Stimulated activated CD8-positive, alpha-beta memory T cell treated with anti-CD3 and anti-CD28 coated beads, Interleukin-15, amount 100 ng/mL, for 48 hours (primary cell): ENCODE data around the gene PSMA6.
"Not testable (repeated sequence)": the region's sequence is repeated elsewhere in the genome, so short reads cannot be mapped to it uniquely, and the experiment has no call there.

Source experiments
- DNase-seq, 2 donors: peaks; one replicate each; pipeline ENCODE4 v3.0.0-alpha.2; 2020; ENCODE audit warnings: low read depth in 2 of 2

PSMA6 gene

DNA sequence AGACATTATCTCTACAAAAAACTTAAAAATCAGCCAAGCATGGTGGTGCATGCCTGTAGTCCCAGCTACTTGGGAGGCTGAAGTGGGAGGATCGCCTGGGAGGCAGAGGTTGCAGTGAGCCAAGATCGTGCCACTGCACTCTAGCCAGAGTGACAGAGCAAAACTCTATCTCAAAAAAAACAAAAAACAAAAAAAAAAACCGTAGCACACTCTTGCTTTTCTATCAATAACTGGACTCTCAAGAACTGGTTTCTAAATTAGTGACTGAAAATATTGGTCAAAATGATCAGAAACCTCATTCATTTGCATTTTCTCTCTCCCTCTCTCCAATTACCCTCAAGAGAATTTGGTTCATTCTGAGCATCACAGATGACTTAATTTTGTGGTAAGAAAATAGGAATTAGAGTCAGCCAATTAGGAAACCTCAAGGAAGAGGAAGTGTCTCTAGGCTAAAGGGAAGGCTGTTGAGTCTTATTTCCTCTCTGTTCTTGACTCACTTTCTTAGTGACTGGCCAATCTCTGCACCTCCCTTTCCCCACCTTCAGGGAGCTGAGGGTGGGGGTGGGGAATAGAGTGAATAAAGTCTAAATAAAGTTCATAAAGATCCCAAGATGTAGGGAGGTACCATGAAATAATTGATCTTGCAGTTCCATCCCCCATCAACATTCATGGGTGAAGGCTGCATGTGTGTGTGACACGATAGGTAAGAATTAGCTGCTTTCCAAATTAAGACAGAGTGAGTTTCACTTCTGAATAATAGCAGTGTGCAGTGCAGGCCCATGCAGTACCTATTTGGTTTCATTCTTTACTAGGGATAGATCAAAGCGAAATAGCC lies 6.8 kb upstream of the PSMA6 start:
- DNase-seq = no peak

DNA sequence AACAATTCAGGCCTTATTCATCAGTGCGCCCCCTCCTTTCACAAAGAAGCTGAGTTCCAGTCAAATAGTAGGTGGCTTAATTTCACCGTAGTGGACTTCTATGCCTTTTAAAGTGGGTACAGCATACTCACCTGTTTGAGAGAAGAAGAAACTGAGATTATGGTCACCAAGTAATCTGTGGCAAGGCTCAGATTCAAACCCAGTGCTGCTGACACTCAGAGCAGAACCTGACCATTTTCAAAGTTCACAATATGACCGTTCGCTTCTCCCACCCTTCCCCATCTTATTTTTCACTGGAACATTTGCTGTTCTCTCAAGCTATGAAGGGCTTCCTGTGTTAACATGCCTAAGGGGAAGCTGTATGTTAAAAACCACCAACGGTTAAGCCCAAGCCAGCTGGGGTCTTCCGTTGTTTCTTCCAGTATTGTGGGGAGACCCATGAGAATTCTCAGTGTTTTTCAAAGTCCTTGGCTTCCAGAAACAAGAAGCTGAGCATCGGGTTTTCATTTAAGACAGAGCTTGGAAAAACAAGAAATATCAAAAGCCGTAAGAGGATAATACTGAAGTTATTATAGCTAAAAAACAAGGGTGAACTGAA lies 6.1 kb upstream of the PSMA6 start:
- no peak for DNase-seq

DNA sequence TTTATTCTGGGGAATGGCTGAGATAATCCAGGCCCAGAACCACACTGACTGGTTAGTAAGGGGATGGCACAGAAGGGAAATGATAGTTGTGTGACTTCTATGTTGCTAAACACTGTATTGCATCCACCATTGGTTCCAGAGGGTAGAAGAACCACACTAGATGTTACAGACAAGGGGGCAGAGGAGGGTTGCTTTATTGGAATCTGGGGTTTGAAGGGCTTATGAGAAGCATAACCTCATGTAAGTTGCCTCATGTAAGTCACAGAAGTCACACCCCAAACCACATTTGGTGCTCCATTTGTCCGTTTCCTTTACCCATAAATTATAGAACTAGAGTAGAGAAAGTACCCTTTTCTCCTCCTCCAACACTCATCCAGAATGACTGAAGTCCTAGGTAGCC lies 5.5 kb upstream of the PSMA6 start:
- DNase-seq = no peak

DNA sequence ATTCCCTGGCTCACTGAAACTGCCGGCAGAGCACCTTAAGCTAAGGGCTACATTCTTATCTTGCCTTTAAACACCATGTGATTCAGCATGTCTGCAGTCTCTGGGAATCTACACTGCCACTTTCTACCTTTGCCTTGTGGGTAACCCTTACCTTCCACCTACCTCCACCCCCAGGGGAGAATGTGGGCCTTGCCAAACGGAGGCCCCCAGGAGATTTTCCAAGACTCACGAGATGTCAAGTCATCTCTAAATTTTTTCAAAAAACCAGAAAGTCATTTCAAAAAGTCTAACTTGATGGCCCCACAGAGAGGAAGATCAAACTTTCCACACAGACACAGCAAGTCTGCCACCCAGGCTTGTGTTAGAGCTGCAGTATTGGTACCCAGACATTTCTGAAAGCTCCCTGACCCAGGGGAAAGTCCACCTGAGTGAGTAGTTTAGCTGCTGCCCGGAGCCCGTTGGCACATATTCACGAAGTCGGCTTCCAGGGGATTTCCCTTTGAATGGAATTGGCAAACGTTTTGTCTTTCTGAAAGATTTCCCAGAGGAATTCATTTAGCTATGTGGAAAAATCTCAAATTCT lies 4.7 kb upstream of the PSMA6 start:
- DNase-seq = peak; percentile 43 to 46

DNA sequence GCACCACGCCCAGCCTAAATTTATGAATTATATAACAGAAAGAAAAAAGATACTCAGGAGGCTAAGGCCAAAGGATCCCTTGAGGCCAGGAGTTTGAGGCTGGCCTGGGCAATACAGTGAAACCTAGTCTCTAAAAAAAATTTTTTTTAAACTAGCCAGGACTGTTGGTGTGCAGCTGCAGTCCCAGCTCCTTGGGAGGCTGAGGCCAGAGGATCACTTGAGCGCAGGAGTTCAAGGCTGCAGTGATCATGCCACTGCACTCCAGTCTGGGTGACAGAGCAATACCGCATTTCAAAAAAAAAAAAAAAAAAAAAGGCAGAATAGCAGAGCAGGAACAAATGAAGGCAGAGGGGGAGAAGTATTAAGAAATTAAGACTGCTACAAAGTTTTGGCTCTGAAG lies 2.6 kb upstream of the PSMA6 start:
- no peak for DNase-seq

DNA sequence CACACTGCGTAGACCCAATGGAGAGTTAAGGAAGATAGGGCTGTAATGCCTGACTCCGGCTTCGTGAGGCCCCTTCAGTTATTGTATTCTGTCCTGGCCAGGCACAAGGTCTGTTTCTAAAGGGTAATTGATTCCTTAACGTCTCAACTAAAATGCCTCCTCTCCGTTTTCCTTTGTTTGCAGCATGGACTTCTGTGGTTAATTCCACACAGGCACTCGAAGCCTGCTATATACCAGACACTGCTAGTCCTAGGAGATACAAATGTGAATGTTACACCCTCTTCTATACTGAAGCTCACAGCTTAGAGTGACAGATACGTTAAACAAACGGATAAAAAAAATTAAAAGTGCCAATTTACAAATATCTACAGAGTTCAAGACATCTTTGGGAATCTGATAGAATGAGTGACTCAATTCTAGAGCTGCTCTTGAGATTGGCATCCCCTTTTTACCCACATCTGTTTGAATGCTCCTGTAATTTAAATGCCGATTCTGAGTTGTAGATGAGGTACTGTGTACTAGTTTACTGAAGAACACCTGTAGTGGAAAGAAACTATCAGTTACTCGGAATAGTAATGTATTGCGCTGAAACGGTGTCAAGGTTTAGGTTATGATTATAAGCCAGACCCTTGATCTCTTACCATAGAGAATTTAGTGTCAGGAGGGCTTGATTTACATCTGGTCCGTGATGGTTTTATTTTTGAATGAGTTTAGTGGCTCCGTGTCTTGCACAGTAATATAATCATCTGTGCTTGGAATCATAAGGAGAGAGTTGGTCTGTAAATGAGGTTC lies 784 bp downstream of the PSMA6 start:
- DNase-seq = no peak

DNA sequence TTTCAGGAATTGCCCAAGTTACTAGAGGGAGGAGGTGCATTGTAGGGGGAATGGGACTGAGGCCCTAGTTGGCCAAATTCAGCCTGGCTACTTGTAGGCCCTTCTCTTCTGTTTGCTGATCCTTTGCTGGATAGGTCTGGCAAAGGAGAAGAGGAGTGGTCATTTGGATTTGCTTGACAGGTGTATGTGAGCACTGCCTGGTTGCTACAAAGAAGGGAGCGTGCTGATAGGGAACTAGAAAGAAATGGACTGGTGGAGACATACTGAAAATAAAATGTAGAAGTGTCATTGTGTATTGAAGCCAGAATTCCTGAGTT lies 3.6 kb downstream of the PSMA6 start:
- no peak for DNase-seq

DNA sequence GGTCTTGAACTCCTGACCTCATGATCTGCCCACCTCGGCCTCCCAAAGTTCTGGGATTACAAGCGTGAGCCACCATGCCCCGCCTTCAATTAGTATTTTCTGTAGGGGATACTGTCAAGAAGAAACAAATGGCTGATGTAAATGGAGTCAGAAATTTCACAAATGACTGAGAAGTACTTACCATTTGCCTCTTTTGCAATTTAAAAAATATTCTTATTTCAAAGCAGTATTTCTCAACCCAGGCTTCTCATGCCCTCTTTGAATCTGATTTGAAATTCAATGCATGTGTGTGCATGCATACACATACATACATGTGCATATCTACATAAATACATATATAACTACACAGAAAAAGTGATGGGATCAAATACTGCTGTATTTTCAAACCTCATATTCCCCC lies 4.4 kb downstream of the PSMA6 start:
- no peak for DNase-seq

DNA sequence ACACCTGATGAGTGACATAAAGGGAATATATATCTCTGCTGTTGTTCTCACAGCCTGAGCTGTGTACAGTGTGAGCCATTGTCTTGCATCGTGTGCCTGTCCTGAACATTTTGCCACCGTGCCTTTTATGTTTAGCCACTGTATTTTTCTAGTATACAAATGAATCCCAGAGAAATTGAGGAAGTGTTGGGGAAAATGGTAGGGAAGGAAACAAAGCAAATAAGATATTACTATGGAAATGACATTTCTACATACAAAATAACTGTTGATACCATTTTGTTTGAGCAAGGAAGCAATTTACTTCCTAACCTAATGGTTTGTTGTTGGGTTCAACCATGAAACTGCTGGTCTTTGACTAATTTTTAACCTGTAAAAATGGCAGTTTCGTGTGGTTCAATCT lies 5.5 kb downstream of the PSMA6 start:
- no peak for DNase-seq

DNA sequence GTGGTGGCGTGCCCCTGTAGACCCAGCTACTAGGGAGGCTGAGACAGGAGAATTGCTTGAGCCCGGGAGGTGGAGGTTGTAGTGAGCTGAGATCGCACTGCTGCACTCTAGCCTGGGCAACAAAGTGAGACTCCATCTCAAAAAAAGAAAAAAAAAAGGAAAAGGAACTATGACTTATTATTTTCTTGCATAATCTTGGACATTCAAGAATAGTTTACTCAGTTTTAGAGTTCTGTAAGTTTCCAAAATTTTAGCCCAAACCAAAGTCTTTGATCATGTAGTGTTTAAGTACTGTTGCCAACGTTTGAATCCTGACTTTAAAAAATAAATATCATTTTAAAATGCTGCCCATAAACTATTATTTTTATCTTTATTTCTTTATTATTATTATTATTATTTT lies 6.2 kb downstream of the PSMA6 start:
- no peak for DNase-seq

DNA sequence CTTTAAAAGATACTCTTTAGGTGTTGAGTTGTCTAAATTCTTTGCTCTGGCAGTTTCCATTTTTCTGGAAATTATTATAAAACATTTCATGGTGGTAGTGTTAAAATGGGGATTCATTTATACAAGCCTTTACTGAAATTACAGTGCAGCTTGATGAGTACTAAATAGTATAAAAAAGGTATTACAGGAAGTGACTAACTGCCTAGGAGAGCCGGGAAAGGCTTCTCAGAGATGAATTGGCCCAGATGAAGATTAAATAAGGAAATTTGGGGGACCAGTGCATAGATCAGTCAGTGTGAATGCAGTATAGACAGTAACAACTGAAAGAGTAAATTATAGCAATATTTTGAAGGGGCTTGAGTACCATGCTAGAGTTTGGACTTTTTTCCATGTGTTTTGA lies 7.5 kb downstream of the PSMA6 start:
- no peak for DNase-seq

DNA sequence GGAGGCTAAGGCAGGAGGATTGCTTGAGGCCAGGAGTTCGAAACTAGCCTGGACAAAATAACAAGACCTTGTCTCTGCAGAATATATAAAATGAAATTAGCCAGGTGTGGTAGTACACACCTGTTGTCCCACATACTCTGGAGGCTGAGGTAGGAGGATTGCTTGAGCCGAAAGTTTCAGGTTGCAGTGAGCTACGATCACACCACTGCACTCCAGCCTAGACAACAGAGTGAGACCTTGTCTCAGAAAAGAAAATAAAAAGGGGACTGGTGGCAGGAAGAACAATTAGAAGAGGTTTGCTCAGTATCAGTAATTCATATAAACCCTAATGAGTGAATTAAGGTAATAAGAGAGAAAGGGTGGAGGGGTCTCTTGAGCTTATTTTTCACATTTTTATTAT lies 8.0 kb downstream of the PSMA6 start:
- no peak for DNase-seq

DNA sequence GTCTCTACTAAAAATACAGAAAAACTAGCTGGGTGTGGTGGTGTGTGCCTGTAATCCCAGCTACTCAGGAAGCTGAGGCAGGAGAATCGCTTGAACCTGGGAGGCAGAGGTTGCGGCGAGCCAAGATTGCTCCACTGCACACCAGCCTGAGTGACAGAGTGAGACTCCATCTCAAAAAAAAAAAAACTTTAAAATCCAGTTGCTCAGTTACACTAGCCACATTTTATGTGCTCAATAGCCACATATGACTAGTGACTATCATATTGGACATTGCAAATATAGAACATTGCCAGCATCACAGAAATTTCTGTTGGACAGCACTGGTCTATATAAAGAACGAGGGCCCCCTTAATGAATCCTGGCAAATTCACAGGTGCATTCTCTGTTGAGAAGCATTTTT lies 9.2 kb downstream of the PSMA6 start:
- DNase-seq = not testable (repeated sequence)

DNA sequence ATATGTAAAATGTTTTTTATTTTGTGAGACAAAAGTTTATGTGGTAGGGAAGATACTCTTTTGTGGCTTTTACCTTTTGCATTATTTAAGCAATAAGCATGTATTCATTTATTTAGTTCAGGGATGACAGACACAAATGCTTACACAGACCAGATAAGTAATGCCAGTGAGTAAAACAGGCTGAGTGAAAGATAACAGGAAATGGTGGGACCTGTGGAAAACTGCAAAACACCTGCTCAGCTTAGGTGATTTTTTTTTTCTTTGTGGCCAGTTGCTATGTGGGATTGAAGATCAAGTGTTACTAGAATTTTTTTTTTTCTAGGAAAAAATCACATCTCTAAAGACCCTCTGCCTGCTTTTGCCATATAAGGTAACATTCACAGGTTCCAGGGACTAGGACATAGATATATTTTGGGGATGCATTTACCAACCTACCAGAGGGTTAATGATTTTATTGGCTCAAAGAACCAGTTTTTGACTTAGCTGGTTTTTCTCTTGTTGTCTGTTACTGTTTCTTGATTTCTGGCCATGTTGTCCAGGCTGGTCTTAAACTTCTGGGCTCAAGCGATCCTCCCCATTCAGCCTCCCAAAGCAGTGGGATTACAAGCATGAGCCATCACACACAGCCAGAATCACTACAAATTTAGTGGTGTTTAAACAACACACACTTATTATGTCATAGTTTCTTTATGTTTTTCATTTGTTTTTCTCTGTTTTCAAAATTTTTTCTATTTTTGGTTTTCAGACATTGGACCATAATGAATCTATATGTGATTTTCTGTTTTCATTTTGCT lies 9.8 kb downstream of the PSMA6 start:
- no peak for DNase-seq

DNA sequence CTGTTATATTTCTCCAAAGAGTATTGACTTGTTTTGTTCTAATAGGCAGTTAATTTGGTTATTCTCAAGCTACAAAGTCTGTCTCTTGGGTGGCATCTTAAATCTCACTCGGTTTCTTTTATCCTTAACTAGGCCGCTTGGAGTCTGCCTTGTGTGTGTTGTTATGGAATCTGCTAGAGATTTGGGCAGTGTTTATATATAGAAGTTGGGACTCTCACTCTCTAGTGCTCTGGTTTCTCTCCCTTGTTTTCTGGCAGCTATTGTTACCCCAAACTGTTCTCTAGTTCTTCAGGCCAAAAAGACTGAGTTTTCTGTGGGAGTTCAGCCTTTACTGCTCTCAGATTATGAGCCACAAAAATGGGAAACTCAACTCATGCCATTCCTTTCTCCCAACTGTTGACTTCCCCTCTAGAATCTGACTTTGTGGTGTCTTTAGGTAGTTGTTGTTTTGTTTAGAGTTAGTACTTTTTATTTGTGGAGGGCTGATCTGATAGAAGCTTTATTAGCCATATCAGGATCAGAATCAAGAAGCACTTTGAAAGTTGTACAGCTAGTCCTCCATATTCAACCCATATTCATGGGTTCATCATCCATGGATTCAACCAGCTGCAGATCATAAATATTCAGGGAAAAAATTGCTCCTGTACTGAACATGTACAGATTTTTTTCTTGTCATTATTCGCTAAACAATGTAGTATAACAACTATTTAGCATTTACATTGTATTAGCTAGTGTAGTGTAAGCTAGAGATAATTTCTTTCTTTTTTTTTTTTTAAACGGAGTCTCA lies 11.2 kb downstream of the PSMA6 start:
- no peak for DNase-seq

DNA sequence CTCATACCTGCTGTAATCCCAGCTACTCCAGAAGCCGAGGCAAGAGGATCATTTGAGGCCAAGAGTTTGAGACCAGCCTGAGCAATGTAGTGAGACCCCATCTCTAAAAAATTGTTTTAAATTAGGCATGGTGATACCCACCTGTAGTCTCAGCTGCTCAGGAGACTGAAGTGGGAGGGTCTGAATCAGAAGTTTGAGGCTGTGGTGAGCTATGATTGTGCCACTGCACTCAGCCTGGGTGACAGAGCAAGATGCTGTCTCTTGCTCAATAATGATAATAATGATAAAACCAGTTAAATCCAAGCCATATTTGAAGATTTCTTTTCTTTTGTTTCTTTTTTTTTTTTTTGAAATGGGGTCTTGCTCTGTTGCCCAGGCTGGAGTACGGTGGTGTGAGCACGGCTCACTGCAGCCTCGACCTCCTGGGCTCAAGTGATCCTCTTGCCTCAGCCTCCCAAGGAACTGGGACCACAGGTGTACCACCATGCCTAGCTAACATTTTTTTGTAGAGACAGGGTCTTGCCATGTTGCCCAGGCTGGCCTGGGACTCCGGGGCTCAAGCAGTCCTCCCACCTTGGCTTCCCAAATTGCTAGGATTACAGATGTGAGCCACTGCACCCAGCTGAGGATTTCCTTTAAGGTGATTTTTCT lies 12.8 kb downstream of the PSMA6 start:
- no peak for DNase-seq

DNA sequence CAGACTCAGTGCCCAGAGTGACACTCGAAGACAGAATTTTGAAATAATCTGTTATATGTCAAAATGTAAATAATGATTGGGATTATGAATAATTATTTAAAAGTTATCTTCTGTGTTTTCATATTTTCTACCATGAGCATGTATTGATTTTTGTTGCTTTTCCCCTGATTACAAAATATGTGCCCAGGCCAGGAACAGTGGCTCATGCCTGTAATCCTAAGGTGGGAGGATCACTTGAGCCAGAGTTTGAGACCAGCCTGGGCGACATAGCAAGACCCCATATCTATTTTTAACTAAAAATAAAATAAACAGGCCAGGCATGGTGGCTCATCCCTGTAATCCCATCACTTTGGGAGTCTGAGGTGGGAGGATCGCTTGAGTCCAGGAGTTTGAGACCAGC lies 13.5 kb downstream of the PSMA6 start:
- DNase-seq = no peak

DNA sequence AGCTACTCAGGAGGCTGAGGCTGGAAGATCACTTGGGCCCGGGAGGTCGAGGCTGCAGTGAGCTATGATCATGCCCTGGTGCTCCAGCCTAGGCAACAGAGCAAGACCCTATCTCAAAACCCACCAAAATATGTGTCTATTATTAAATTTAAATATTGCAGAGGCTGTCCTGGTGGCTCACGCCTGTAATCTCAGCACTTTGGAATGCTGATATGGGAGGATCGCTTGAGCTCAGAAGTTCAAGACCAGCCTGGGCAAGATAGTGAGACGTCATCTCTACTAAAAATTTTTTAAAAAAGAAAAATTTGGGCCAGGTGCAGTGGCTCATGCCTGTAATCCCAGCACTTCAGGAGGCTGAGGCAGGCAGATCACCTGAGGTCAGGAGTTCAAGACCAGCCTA lies 13.9 kb downstream of the PSMA6 start:
- DNase-seq = no peak

DNA sequence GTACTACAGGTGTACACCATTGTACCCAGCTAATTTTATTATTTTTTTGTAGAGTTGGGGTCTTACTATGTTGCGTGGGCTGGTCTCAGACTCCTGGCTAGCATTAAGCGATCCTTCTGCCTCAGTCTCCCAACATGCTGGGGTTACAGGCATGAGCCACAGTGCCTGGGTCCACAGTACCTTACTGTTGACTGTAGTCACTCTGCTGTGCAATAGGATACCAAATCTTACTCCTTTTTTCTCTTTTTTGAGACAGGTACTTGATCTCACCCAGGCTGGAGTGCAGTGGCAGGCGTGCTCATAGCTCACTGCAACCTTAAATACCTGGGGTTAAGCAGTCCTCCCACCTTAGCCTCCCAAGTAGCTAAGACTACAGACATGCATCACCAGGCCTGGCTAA lies 25.6 kb downstream of the PSMA6 start:
- no peak for DNase-seq

DNA sequence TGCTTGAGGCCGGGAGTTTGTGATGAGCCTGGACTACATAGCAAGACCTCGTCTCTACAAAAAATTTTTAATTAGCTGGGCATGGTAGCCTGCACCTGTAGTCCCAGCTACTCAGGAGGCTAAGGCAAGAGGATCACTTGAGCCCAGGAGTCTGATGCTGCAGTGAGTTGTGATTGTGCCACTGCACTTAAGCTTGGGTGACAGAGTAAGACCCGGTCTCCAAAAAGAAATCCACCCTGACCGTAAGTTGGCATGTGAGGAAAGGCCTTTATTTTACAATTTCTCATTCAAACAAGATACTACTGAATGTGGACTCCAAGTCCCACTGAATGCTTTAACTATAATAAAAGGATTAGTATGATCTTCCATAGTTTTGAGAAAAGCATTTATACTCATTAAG lies 27.3 kb downstream of the PSMA6 start:
- no peak for DNase-seq

DNA sequence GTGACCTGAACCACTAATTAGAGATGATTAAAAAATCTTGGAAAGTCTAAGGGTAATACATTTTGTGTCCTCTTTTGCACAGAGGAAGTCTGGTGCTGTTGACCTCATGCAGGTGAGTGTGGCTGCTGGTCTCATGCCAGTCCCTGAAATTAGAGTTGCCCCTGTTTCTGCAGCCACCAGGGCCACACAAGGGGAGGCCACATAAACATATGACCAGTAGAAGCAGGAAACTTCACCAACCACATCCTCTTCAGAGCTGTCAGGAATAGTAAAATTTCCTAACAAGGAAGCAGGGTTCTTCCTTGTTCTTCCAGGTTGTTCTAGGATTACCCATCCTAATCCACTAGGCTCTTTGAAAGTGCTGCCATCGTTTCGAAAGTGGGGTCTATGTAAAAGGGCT lies 28.3 kb downstream of the PSMA6 start:
- DNase-seq = no peak
